ENCODE data around the gene KEL.

Gene KEL

DNA sequence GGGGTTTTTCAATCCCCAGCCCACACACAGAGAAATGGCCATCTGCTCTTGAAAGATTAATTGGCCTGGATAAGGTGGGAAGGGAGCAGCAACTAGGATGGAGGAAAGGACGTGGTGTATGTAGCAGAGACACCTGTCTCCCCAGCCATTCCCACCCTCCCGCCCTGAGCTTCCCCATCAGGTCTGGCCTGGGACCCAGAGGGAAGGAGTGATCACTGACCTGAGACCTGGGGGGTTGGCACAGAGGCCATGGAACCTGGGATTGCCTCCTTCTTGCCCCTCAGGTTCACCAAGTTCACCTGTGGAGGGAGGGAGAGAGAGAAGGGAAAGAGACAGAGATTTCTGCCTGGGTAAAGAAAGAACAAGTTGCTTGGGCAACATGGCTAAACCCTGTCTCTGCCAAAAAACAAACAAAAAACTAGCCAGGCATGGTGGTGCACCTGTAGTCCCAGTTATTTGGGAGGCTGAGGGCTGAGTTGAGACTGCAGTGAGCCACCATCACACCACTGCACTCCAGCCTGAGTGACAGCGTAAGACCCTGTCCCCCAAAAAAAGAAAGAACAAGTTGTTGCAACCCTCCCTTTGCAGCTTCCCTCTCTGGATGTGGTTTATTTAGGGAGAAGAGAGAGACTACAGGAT is 65.3 kb downstream of the KEL start:
- no peak for DNase-seq (ENCODE audit: low read depth)

DNA sequence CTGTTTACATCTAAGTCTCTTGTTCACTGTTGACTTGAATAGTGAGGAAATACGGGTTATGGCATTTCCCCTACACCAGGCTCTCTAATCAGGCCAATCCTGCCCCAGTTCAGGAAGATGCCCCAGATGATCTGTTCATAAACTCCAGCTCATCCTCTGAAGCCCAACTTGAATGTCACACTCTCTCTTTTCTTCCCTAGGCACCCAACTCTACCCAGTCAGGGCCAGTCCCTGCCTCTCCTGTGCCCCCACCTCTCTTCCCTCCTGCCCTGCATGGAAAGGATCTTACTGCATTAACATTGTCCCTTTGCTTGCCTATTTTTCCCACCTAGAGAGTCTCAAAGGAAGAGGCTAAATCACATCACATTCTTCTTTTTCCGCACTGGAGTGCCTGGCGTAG is 66.0 kb downstream of the KEL start:
- DNase-seq (ENCODE audit: low read depth), result no peak

DNA sequence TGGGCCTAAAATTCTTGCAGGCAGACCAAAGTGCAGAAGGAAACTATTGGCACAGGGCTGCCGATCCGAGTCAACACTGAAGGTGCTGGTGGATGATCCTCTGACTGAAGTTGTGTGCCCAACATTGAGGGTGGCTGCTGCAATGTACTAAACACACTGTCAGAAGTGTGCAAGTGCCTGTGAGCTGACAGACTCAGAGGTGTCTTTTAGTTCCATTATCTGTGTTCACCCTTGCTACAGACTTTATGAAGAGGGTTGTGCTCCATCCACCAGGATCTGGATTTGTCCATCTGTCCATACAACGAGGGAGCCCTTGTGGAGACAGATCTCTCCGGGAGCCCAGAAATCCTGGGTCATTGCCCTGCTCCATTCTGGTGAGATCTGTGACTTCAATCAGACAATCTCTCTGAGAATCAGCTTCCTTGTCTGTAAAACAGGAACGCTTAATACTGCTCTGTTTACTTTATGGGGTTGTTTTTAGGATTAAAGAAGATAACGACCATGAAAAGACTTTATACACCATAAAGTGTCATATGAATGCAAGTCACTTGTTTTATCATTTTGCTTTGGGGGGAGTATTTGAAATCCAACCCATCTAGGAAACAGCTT is 67.1 kb downstream of the KEL start:
- no peak for DNase-seq (ENCODE audit: low read depth)

DNA sequence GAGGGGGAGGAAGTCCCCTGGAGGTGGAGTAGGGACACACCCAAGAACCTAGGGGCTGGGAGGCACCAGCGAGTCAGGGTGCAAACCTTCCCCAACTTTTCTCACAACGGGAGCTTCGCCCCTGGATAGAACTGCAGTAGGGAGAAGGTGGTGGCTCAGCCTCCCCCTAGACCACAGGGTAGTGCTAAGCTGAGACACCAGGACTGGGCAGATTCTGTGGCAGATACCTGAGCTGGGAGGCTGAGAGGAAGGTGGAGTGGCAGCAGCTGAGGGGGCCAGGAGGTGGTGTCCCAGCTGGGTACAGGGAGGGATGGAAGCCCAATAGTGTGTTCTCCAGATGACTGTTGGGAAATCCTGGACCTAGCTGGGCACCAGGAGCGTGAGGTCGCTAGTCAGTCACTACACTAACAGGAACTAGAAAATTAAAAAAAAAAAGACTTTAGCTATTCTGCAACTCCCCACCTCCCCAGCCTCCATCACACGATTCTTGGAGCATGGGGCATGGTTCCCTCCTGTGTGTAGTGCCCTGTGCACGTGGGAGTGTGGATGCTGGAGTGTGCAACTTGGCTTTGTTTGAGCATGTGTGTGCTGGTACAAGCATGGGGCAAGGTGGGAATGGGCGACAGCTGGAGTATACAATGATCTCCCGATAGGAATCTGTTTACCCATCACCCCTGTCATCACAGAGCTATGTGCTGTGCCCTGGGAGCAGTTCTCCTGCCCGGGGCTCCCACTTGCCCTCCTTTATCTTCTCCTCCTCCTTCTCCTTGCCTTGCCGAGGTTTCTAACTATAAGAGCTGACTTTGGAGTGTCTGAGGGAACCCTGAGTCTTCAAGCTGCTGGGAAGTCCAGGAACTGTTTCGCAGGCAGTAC is 67.8 kb downstream of the KEL start:
- DNase-seq (ENCODE audit: low read depth), result no peak

DNA sequence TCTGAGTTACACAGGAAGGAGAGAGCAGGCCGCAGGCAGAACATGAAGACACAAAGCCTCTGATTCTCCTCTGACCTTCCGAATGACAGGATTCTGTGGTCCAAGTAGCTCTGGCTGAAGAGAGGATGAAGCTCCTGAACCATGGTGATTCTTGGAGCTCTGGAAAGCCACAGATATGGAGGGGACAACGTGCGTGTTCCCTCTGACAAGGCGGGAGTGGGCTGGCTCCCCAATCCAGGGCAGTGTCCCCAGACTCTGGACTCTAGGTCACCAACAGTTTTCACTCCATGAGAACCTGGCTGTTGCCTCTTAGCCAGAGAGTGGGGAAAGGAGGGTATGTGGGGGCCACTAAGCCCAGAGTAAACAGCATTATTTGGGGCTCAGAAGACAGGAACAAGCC is 69.2 kb downstream of the KEL start:
- DNase-seq (ENCODE audit: low read depth), result no peak

DNA sequence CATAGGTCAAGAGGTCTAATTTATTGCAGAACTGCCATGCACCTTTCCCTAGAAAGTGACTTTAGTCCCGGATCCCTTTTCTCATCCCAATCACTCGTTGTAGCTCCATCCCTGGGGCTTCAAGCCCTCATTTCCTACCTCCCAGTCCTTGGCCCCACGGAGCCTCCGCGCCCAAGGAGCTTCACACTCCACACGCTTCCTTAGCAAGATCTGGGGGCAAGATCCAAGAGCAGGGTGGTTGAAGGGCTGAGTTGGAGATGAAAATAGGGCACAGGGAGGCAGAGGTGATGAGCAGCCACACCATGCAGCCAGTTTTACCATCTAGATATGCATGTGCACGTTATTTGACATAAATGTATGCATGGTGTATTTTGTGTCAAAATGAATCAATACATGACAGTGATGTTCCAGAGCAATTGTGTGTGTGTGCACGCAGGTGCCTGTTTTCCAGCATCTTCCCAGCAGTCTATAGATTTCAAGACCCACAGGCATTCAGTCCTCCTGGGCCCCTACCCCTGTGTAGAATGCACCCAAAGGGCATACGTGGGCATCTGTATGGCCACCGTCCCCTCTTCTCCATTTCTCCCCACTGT is 70.6 kb downstream of the KEL start:
- no peak for DNase-seq (ENCODE audit: low read depth)
